ENCODE measurements around the gene ADGRF4.

- TF ChIP-seq CTCF (IDR thresholded peaks at IDR 0.05; ENCODE audit: low read length) (no peak), EZH2 (optimal IDR thresholded peaks at IDR 0.05; ENCODE audit: low read depth, low read length) (no peak), EZH2phosphoT487 (IDR thresholded peaks at IDR 0.05; ENCODE audit: low read length) (no peak)
These were observed 3.0 kb downstream of the ADGRF4 start for GRCh38 chr6:47701363-47701762.
